ENCODE measurements around the gene WDR83. TPM values are rescaled to one million over a fixed set of nuclear protein-coding genes. Genes with fewer than 3 reads are reported as not detected.
A peak's percentile ranks its signal among the peaks of the same experiment; 100 is the strongest.

Gene WDR83
- total RNA-seq, 4 donors from 2014 or later = 1.5 to 24.7 (median 8.5) TPM

GRCh38 chr19:12647047-12647446 lies 19.6 kb upstream of the WDR83 start:
- no peaks in the 10 kb centered on the region for H3K9me3 ChIP-seq
- no peak for DNase-seq
- H3K4me1 ChIP-seq = peaks cover 0 to 9% of the 10 kb centered on the region in 2 donors
- no peak overlapping the region for H3K27ac ChIP-seq
- H3K36me3 ChIP-seq = no peaks in the 10 kb centered on the region
- intact Hi-C loops (cut with DNase I; ENCODE audit: low total_unique reads) = no loop called here
- H3K4me3 ChIP-seq = peak overlapping the region in 1 of 2 donors; percentile 32
- no peak for TF ChIP-seq CTCF (IDR thresholded peaks at IDR 0.05)
- no peak for TF ChIP-seq POLR2A (IDR thresholded peaks at IDR 0.05)
- no peaks in the 10 kb centered on the region for H3K27me3 ChIP-seq

GRCh38 chr19:12647490-12648071 lies 19.0 kb upstream of the WDR83 start:
- peak overlapping the region; percentile 4 to 32 for H3K4me3 ChIP-seq
- peak; percentile 68 to 70 for DNase-seq
- no peak overlapping the region for H3K27ac ChIP-seq
- H3K36me3 ChIP-seq = no peaks in the 10 kb centered on the region
- no peaks in the 10 kb centered on the region for H3K9me3 ChIP-seq
- no peaks in the 10 kb centered on the region for H3K27me3 ChIP-seq
- TF ChIP-seq CTCF (IDR thresholded peaks at IDR 0.05) (no peak), POLR2A (IDR thresholded peaks at IDR 0.05) (no peak)
- intact Hi-C loops (cut with DNase I; ENCODE audit: low total_unique reads) = no loop called here
- peaks cover 0 to 9% of the 10 kb centered on the region in 2 donors for H3K4me1 ChIP-seq

GRCh38 chr19:12648088-12648487 lies 18.5 kb upstream of the WDR83 start:
- no peak overlapping the region for H3K27ac ChIP-seq
- TF ChIP-seq CTCF (IDR thresholded peaks at IDR 0.05) (peak in 2 of 4 experiments; percentile 23 to 24), POLR2A (IDR thresholded peaks at IDR 0.05) (no peak)
- peak in 1 of 2 donors; percentile 27 for DNase-seq
- peak overlapping the region; percentile 4 to 32 for H3K4me3 ChIP-seq
- no peaks in the 10 kb centered on the region for H3K9me3 ChIP-seq
- no peaks in the 10 kb centered on the region for H3K27me3 ChIP-seq
- H3K4me1 ChIP-seq = peaks cover 0 to 9% of the 10 kb centered on the region in 2 donors
- intact Hi-C loops (cut with DNase I; ENCODE audit: low total_unique reads) = no loop called here
- H3K36me3 ChIP-seq = no peaks in the 10 kb centered on the region

GRCh38 chr19:12649941-12650340 lies 16.7 kb upstream of the WDR83 start:
- peaks cover 0 to 9% of the 10 kb centered on the region in 2 donors for H3K4me1 ChIP-seq
- no peaks in the 10 kb centered on the region for H3K27me3 ChIP-seq
- no peak for TF ChIP-seq CTCF (IDR thresholded peaks at IDR 0.05)
- no peaks in the 10 kb centered on the region for H3K36me3 ChIP-seq
- no peak overlapping the region for H3K27ac ChIP-seq
- H3K4me3 ChIP-seq = no peak overlapping the region
- intact Hi-C loops (cut with DNase I; ENCODE audit: low total_unique reads) = no loop called here
- no peak for DNase-seq
- no peaks in the 10 kb centered on the region for H3K9me3 ChIP-seq

- no peaks in the 10 kb centered on the region for H3K36me3 ChIP-seq
- no peak for TF ChIP-seq POLR2A (IDR thresholded peaks at IDR 0.05)
- no peak for TF ChIP-seq CTCF (IDR thresholded peaks at IDR 0.05)
- H3K9me3 ChIP-seq = no peaks in the 10 kb centered on the region
- H3K4me3 ChIP-seq = no peak overlapping the region
- intact Hi-C loops (cut with DNase I; ENCODE audit: low total_unique reads) = no loop called here
- no peaks in the 10 kb centered on the region for H3K27me3 ChIP-seq
- no peak overlapping the region for H3K27ac ChIP-seq
- no peak for DNase-seq
- H3K4me1 ChIP-seq = peaks cover 0 to 9% of the 10 kb centered on the region in 2 donors
Measured at GRCh38 chr19:12652219-12652618, 14.4 kb upstream of the WDR83 start.

Measured in uterus (tissue), 4 donors.